T-helper 1 cell (primary cell): ENCODE measurements around the gene SLC10A4.

Experiments
- DNase-seq, 5 donors: peaks; one replicate each; pipeline ENCODE4 v3.0.0-alpha.2; 2012 to 2020

Gene SLC10A4

GRCh38 chr4:48490012-48490679, 7.0 kb downstream of the SLC10A4 start, which contains the start of gene ZAR1:
TSS of gene ZAR1 (plus strand) at chr4:48490252. CDS start at chr4:48490292, 40 bp downstream.
- peak in 1 of 5 donors; percentile 2 for DNase-seq

- peak in 1 of 5 donors; percentile 2 for DNase-seq
Observed at GRCh38 chr4:48490680-48491513, 7.8 kb downstream of the SLC10A4 start.

- no peak for DNase-seq
Observed at GRCh38 chr4:48491514-48492176, 8.5 kb downstream of the SLC10A4 start.

- DNase-seq = no peak
Observed at GRCh38 chr4:48493452-48494100, 10.4 kb downstream of the SLC10A4 start.

GRCh38 chr4:48495941-48496340, 12.8 kb downstream of the SLC10A4 start:
- no peak for DNase-seq

GRCh38 chr4:48498895-48499294, 15.8 kb downstream of the SLC10A4 start:
- DNase-seq = no peak

- DNase-seq = peak in 1 of 5 donors; percentile 28
Observed at GRCh38 chr4:48499551-48500066, 16.5 kb downstream of the SLC10A4 start.

- no peak for DNase-seq
Observed at GRCh38 chr4:48503233-48504025, 20.3 kb downstream of the SLC10A4 start.

- no peak for DNase-seq
Observed at GRCh38 chr4:48504026-48504330, 20.8 kb downstream of the SLC10A4 start.

- DNase-seq = no peak
Observed at GRCh38 chr4:48504352-48504751, 21.2 kb downstream of the SLC10A4 start.

- DNase-seq = no peak
Observed at GRCh38 chr4:48506716-48507115, 23.6 kb downstream of the SLC10A4 start.

GRCh38 chr4:48509543-48509942, 26.4 kb downstream of the SLC10A4 start:
- DNase-seq = no peak

- no peak for DNase-seq
Observed at GRCh38 chr4:48518143-48518542, 35.0 kb downstream of the SLC10A4 start.

GRCh38 chr4:48526406-48526805, 43.3 kb downstream of the SLC10A4 start:
- DNase-seq = no peak

- no peak for DNase-seq
Observed at GRCh38 chr4:48538358-48538757, 55.2 kb downstream of the SLC10A4 start.
